GM12874 (cell line): Measurements from ENCODE around the gene BYSL.

Source experiments
- CTCF ChIP-seq: IDR thresholded peaks from 2 replicates; pipeline ENCODE4 v1.5.1; 2011; ENCODE audit warnings: low read depth, mild to moderate bottlenecking, control low read depth, low read length, moderate library complexity; ENCODE audit not compliant: insufficient read depth

Gene BYSL

GRCh38 chr6:41954668-41955067, 33.4 kb downstream of the BYSL start:
- TF ChIP-seq CTCF = no peak

DNA sequence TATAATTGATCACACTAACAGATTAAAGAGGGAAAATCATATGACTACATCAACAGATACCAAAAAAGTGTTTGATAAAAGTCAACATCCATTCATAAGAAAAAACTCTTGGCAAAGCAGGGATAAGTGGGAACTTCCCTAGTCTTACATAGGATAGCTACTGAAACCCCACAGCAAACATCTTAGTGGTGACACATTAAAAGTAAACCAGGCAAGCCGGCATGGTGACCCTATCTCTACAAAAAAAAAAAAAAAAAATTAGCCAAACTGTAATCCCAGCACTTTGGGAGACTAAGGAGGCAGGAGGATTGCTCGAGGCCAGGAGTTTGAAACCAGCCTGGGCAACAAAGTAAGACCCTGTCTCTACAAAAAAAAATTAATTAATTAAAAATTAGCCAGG, 34.1 kb downstream of the BYSL start:
- TF ChIP-seq CTCF = no peak

DNA sequence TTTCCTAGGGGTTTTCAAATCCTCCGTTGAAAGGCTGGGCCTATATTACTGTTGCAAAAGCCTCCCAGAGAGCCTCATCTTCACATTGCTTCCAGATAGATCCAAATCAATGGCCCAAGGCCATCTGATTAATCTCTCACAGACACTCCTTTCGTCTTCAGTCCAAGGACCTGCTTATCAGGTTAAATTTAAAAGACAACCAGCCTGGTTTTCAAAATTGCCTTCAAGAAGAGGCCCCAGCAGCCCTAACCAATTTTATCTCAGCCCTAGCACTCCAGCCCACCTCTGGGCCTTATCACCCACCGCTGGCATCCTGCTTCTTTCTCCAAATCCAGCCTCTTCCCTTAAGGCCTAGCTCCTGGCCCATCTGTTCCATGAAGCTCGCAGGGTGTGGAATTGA, 35.8 kb downstream of the BYSL start:
- no peak for TF ChIP-seq CTCF

- no peak for TF ChIP-seq CTCF
These were observed 36.9 kb downstream of the BYSL start for GRCh38 chr6:41958022-41958856.

DNA sequence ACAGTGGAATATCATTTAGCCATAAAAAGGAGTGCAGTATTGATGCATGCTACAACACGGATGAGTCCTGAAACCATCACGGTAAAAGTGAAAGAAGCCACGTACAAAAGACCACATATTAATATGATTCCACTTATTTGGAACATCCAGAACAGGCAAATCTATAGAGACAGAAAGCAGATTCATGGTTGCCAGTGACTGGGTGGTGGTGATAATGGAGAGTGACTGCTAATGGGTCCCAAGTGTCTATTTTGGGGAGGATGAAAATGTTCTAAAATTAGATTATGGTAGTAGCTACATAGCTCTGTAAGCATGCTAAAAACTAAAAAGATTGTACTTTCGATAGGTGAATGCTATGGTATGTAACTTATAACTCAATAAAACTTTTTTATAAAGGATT, 38.7 kb downstream of the BYSL start:
- no peak for TF ChIP-seq CTCF

DNA sequence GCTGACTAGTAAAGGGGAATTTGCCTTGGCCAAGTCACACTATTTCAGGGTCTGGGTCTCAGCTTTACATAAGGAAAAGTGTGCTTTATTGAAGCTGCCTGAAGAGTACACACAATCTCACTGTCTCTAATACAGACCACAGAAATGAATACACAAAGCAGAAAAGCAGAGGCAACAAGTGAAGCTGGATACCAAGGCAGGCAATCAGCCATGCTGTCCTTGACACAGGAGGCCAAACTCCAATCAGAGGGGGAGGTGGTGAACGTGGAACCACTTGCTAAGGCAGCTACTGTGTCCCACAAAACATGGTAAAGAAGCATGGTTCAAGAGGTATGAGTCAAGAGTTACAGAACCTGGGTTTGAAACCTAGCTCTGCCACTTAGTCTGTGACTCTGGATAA, 42.1 kb downstream of the BYSL start:
- no peak for TF ChIP-seq CTCF

DNA sequence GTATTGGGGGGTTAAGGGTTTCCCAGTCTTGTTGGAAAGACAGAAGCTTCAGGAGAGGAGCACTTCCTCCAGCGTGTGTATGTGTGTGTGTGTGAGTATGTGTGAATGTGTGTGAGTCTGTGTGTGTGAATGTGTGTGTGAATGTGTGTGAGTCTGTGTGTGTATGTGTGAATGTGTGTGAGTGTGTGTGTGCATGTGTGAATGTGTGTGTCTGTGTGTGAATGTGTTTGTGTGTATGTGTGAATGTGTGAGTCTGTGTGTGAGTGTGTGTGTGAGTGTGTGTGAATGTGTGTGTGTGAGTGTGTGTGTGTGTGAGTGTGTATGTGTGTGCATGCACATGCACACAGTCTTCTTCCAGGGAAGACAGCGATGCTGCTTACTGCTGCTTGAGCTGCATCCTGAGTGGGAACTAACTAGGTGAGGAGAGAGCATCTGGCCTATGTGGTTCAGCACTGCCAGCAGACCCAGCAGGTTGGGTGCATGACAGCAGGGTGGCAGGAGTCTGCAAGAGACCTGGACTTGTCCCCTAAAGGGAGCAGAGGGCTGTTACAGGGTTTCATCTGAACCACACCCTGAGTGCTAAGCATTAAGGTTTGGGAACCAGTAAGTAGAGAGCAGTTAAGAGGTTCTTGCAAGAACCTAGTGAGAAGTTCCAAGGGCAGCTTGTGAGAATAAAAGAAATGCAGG, 43.0 kb downstream of the BYSL start:
- no peak for TF ChIP-seq CTCF
